CD14-positive monocyte (primary cell): ENCODE data around the gene SRD5A3. TPM values are rescaled to one million over a fixed set of nuclear protein-coding genes. Genes with fewer than 3 reads are reported as not detected.

Experiments
- DNase-seq, 3 donors: peaks; one replicate each; pipeline ENCODE4 v3.0.0-alpha.2; 2011 to 2022
- H2AFZ ChIP-seq: 2 replicates; pipeline ENCODE4 v1.6.0; 2012; ENCODE audit warnings: mild to moderate bottlenecking, low read depth, low read length, inconsistent platforms; ENCODE audit not compliant: insufficient read depth, poor library complexity, severe bottlenecking
- H3K27ac ChIP-seq, 2 donors: 1 replicate in 1 of 2; 2 replicates in 1 of 2; pipeline ENCODE4 v1.5.1; 2012 to 2013; ENCODE audit warnings: low read length in 2 of 2, control low read depth in 1 of 2, inconsistent platforms in 1 of 2, low read depth in 1 of 2, mild to moderate bottlenecking in 1 of 2
- H3K27me3 ChIP-seq, 2 donors: one replicate each; pipeline versions ENCODE4 v1.6.0 to v1.6.1; 2011 to 2013; ENCODE audit warnings: low read length in 2 of 2; ENCODE audit not compliant: control insufficient read depth in 2 of 2, insufficient read depth in 2 of 2
- H3K36me3 ChIP-seq, 2 donors: replicated peaks in 1 of 2; 1 replicate in 1 of 2; 2 replicates in 1 of 2; pipeline versions ENCODE4 v1.5.1 to v1.6.1; 2012 to 2013; ENCODE audit warnings: low read length in 2 of 2, control low read depth in 1 of 2, inconsistent platforms in 1 of 2, mild to moderate bottlenecking in 1 of 2; ENCODE audit not compliant: insufficient read depth in 2 of 2, control insufficient read depth in 1 of 2
- H3K4me1 ChIP-seq, 2 donors: 1 replicate in 1 of 2; 2 replicates in 1 of 2; pipeline versions ENCODE4 v1.5.1 to v1.6.1; 2012 to 2013; ENCODE audit warnings: low read length in 2 of 2, control low read depth in 1 of 2, inconsistent platforms in 1 of 2, mild to moderate bottlenecking in 1 of 2, moderate library complexity in 1 of 2; ENCODE audit not compliant: insufficient read depth in 2 of 2, control insufficient read depth in 1 of 2
- H3K4me2 ChIP-seq: replicated peaks from 2 replicates; pipeline ENCODE3; 2012; ENCODE audit warnings: low read length, moderate library complexity, mild to moderate bottlenecking; ENCODE audit not compliant: poor library complexity, severe bottlenecking; ENCODE audit errors: extremely low read depth
- H3K4me3 ChIP-seq, 3 experiments: fragments of 200-600 bp in 1 of 3; sonication (generic) in 1 of 3; replicated peaks in 1 of 3; 1 replicate in 2 of 3; 2 replicates in 1 of 3; pipeline ENCODE4 v1.5.1; 2011 to 2013; ENCODE audit warnings: low read length in 3 of 3, mild to moderate bottlenecking in 3 of 3, control low read depth in 2 of 3, low read depth in 2 of 3, inconsistent platforms in 1 of 3, moderate library complexity in 1 of 3
- H3K79me2 ChIP-seq: 2 replicates; pipeline ENCODE4 v1.6.0; 2012; ENCODE audit warnings: mild to moderate bottlenecking, control low read depth, inconsistent platforms, low read length, moderate library complexity; ENCODE audit not compliant: insufficient read depth
- H3K9ac ChIP-seq: 2 replicates; pipeline ENCODE4 v1.6.0; 2017; ENCODE audit warnings: low read length, mild to moderate bottlenecking; ENCODE audit not compliant: insufficient read depth, poor library complexity, severe bottlenecking
- H3K9me3 ChIP-seq, 2 donors: replicated peaks in 1 of 2; 1 replicate in 1 of 2; 2 replicates in 1 of 2; pipeline versions ENCODE4 v1.5.1 to v1.6.1; 2012 to 2013; ENCODE audit warnings: low read length in 2 of 2, control low read depth in 1 of 2; ENCODE audit not compliant: control insufficient read depth in 1 of 2, insufficient read depth in 1 of 2
- H4K20me1 ChIP-seq: 2 replicates; pipeline ENCODE4 v1.6.0; 2012; ENCODE audit warnings: mild to moderate bottlenecking, low read length, control low read depth, moderate library complexity; ENCODE audit not compliant: insufficient read depth
- H3K27ac Mint-ChIP-seq, 7 donors: one replicate each; pipeline ENCODE4 v1.8.0; 2020; ENCODE audit warnings: mild to moderate bottlenecking in 7 of 7, mixed read lengths in 7 of 7, moderate library complexity in 6 of 7, inconsistent platforms in 2 of 7
- H3K27me3 Mint-ChIP-seq, 3 donors: one replicate each; pipeline ENCODE4 v1.8.0; 2021 to 2022; ENCODE audit warnings: low read depth in 3 of 3, mild to moderate bottlenecking in 3 of 3, mixed read lengths in 3 of 3, moderate library complexity in 3 of 3, inconsistent platforms in 1 of 3
- H3K36me3 Mint-ChIP-seq, 2 donors: one replicate each; pipeline ENCODE4 v1.8.0; 2020; ENCODE audit warnings: mixed read lengths in 2 of 2, inconsistent platforms in 1 of 2, mild to moderate bottlenecking in 1 of 2
- H3K4me1 Mint-ChIP-seq: one replicate; pipeline ENCODE4 v1.8.0; 2020; ENCODE audit warnings: mild to moderate bottlenecking, mixed read lengths
- H3K4me3 Mint-ChIP-seq, 2 donors: one replicate each; pipeline ENCODE4 v1.8.0; 2020; ENCODE audit warnings: mild to moderate bottlenecking in 2 of 2, mixed read lengths in 2 of 2, moderate library complexity in 1 of 2
- H3K9me3 Mint-ChIP-seq, 7 donors: one replicate each; pipeline ENCODE4 v1.8.0; 2020 to 2022; ENCODE audit warnings: mixed read lengths in 7 of 7, mild to moderate bottlenecking in 6 of 7, moderate library complexity in 6 of 7, inconsistent platforms in 2 of 7
- WGBS: methylation state at CpG from one replicate; pipeline ENCODE4 v1.1.5; 2013; ENCODE audit warnings: missing lambda C conversion rate; ENCODE audit not compliant: insufficient coverage; 5-methylcytosine and 5-hydroxymethylcytosine counted together
- intact Hi-C, 2 donors: fragments of 100-400 bp; cut with micrococcal nuclease; formaldehyde crosslinking; loops; one replicate each; pipeline versions ENCODE4 v1.15.0 to v1.15.1; 2023
- polyA minus RNA-seq: library from RNA; depleted of rRNA, polyadenylated mRNA; stranded (reverse); fragments of >200 nt; gene quantifications from 2 replicates; pipeline ENCODE4 v1.2.3, GENCODE V29; 2012
- polyA plus RNA-seq, 3 donors: library from polyadenylated mRNA; depleted of rRNA in 1 of 3; unstranded in 2 of 3; stranded (reverse) in 1 of 3; fragments of 300-500 nt in 2 of 3; fragments of >200 nt in 1 of 3; fragmentation: Illumina TruSeq in 2 of 3; gene quantifications; 1 replicate in 2 of 3; 2 replicates in 1 of 3; pipeline ENCODE4 v1.2.3, GENCODE V29; 2012 to 2021
- total RNA-seq, 12 experiments: library from RNA in 1 of 12; stranded (reverse) in 1 of 12; fragments of 120-200 nt in 1 of 12; gene quantifications; one replicate each; pipeline ENCODE4 v1.2.4 and lab custom pipeline; 2013 to 2026; ENCODE audit warnings: mixed read lengths in 6 of 12, inconsistent platforms in 1 of 12
- TF ChIP-seq, protein P1 (sequence below): fragments of 200-600 bp; IDR thresholded peaks from one replicate; pipeline ENCODE4 v1.8.0; 2022; ENCODE audit warnings: antibody characterized with exemption, mild to moderate bottlenecking

SRD5A3 gene
- 12.2 TPM for total RNA-seq (2013)
- 10 to 100 TPM in 2 of 3 donors, 1 to 10 TPM in 1; 5.9 to 26.2 (median 16.2) TPM for polyA plus RNA-seq
- 5.4 and 9.3 TPM in 2 replicates for polyA minus RNA-seq
- total RNA-seq (lab: John Stamatoyannopoulos, UW), result 0.25 to 3.5 (median 1.1) reads per million in 11 experiments

DNA sequence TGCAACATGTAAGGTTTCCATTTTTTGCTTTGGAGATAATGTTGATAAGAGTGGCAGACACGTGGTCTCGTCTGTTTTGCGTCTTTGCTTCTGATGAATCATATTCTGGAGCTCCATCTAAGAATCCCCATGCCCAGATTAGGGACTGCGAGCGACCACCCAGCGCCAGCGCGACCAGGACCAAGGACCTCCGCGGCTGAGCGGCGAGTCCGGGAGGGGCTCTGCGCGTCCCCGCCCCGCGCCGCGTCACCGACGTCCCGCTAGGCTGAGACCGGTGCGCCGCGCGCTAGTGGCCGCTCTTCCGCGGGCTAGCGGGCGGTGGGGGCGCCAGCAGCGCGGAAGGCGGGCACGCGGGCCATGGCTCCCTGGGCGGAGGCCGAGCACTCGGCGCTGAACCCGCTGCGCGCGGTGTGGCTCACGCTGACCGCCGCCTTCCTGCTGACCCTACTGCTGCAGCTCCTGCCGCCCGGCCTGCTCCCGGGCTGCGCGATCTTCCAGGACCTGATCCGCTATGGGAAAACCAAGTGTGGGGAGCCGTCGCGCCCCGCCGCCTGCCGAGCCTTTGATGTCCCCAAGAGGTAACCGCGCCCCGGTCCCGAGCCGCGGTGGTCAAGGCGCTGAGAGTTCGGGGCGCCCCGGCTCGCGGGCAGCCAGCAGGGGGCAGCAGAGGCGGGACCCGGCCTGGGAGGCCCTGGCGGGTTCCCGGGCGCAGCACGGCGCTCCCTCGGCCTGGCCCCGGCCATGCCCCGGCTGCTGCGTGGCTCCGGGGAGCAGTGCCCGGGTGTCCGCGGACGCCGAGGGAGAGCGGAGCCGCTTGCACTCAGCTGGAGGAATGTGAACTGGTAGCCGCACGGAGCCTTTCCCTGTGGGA is at the start of gene SRD5A3:
Gene SRD5A3, plus strand, starts transcription at position 263 of the 871 bp plus-strand sequence. Its CDS starts 95 bp downstream, at position 358.
- Mint-ChIP-seq H3K27me3 (peaks cover 0 to 1% (median 0%) of the 10 kb centered on the region in 3 donors), H3K4me3 (peak within 1 kb of the TSS; percentile 88 to 95), H3K9me3 (peaks cover 0 to 2% (median 0%) of the 10 kb centered on the region in 7 donors), H3K27ac (peak within 1 kb of the TSS; percentile 91 to 96 (median 96)), H3K36me3 (peaks cover 0 to 3% of the 10 kb centered on the region in 2 donors), H3K4me1 (peaks cover 21% of the 10 kb centered on the region)
- no peaks in the 10 kb centered on the region for H3K36me3 ChIP-seq
- no peaks in the 10 kb centered on the region for H3K27me3 ChIP-seq
- H3K4me1 ChIP-seq, result peaks cover 12 to 32% of the 10 kb centered on the region in 2 donors
- under 1% methylated on average over 95 of the region's 95 CpGs for WGBS
- H2AFZ ChIP-seq, result peak within 1 kb of the TSS; percentile 98
- H3K9ac ChIP-seq, result peak within 1 kb of the TSS; percentile 89
- TF ChIP-seq, protein P1, sequence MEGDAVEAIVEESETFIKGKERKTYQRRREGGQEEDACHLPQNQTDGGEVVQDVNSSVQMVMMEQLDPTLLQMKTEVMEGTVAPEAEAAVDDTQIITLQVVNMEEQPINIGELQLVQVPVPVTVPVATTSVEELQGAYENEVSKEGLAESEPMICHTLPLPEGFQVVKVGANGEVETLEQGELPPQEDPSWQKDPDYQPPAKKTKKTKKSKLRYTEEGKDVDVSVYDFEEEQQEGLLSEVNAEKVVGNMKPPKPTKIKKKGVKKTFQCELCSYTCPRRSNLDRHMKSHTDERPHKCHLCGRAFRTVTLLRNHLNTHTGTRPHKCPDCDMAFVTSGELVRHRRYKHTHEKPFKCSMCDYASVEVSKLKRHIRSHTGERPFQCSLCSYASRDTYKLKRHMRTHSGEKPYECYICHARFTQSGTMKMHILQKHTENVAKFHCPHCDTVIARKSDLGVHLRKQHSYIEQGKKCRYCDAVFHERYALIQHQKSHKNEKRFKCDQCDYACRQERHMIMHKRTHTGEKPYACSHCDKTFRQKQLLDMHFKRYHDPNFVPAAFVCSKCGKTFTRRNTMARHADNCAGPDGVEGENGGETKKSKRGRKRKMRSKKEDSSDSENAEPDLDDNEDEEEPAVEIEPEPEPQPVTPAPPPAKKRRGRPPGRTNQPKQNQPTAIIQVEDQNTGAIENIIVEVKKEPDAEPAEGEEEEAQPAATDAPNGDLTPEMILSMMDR, result peak; percentile 99
- peaks cover 3% of the 10 kb centered on the region for H3K79me2 ChIP-seq
- H3K9me3 ChIP-seq, result no peaks in the 10 kb centered on the region
- H3K27ac ChIP-seq, result peak within 1 kb of the TSS; percentile 88 to 93
- peak within 1 kb of the TSS; percentile 60 to 83 (median 72) for H3K4me3 ChIP-seq
- H3K4me2 ChIP-seq, result peak within 1 kb of the TSS; percentile 88
- intact Hi-C loops, result loop anchor here in 1 of 2 donors (2.0 to 10.0 kb wide), 3 partner anchors 51 to 509 kb away; partner anchors contain the start of genes EXOC1 and TMEM165
- peak; percentile 67 to 77 (median 75) for DNase-seq
- peaks cover 3% of the 10 kb centered on the region for H4K20me1 ChIP-seq

- Mint-ChIP-seq H3K4me3 (no peak overlapping the region), H3K27ac (no peak overlapping the region), H3K36me3 (no peaks in the 10 kb centered on the region), H3K9me3 (peaks cover 0 to 14% (median 8%) of the 10 kb centered on the region in 7 donors), H3K27me3 (peaks cover 1 to 2% (median 1%) of the 10 kb centered on the region in 3 donors), H3K4me1 (no peaks in the 10 kb centered on the region)
- no peaks in the 10 kb centered on the region for H3K36me3 ChIP-seq
- intact Hi-C loops, result no loop called here
- H3K79me2 ChIP-seq, result no peaks in the 10 kb centered on the region
- peaks cover 6 to 10% of the 10 kb centered on the region in 2 donors for H3K9me3 ChIP-seq
- H3K27me3 ChIP-seq, result no peaks in the 10 kb centered on the region
- WGBS, result 95% methylated on average over 6 of the region's 9 CpGs
- H3K27ac ChIP-seq, result no peak overlapping the region
- H3K4me2 ChIP-seq, result no peak overlapping the region
- no peaks in the 10 kb centered on the region for H4K20me1 ChIP-seq
- H2AFZ ChIP-seq, result no peak overlapping the region
- TF ChIP-seq, protein P1, result no peak
- H3K9ac ChIP-seq, result no peak overlapping the region
- no peak for DNase-seq
- H3K4me1 ChIP-seq, result no peaks in the 10 kb centered on the region
- no peak overlapping the region for H3K4me3 ChIP-seq
Measured at GRCh38 chr4:55297346-55297745, 48.7 kb upstream of the SRD5A3 start.
